HG02852 (cell line): ENCODE data around the gene DMRTC1B.
"Not testable (repeated sequence)": the region's sequence is repeated elsewhere in the genome, so short reads cannot be mapped to it uniquely, and the experiment has no call there.

Source experiments
- ATAC-seq: cut with Tn5 transposase; IDR thresholded peaks from one replicate; pipeline ENCODE4 v1.9.1; 2021; ENCODE audit warnings: mild to moderate bottlenecking, moderate library complexity; ENCODE audit not compliant: unreplicated experiment

DMRTC1B gene

GRCh38 chrX:72776653-72777466 lies at the start of gene DMRTC1B:
DMRTC1B (plus strand) TSS chrX:72776890; CDS start chrX:72845136, 68,246 bp downstream.
- ATAC-seq, result peak; percentile 80

- no peak for ATAC-seq
Observed at GRCh38 chrX:72727846-72728245, 48.8 kb upstream of the DMRTC1B start.

GRCh38 chrX:72733636-72734035 lies 43.1 kb upstream of the DMRTC1B start:
- ATAC-seq, result not testable (repeated sequence)

GRCh38 chrX:72735561-72735960 lies 41.1 kb upstream of the DMRTC1B start:
- no peak for ATAC-seq

GRCh38 chrX:72745546-72745945 lies 31.1 kb upstream of the DMRTC1B start:
- ATAC-seq, result not testable (repeated sequence)

- ATAC-seq, result not testable (repeated sequence)
Observed at GRCh38 chrX:72748545-72748944, 28.1 kb upstream of the DMRTC1B start.

GRCh38 chrX:72760454-72760853 lies 16.2 kb upstream of the DMRTC1B start:
- ATAC-seq, result not testable (repeated sequence)

GRCh38 chrX:72777467-72777790 lies 739 bp downstream of the DMRTC1B start:
- ATAC-seq, result peak; percentile 51

GRCh38 chrX:72778146-72778545 lies 1.5 kb downstream of the DMRTC1B start:
- not testable (repeated sequence) for ATAC-seq

- not testable (repeated sequence) for ATAC-seq
Observed at GRCh38 chrX:72782560-72782959, 5.9 kb downstream of the DMRTC1B start, which contains the start of gene FAM236B. FAM236B (minus strand) TSS chrX:72782660; CDS start chrX:72782560, 100 bp downstream.

- ATAC-seq, result not testable (repeated sequence)
Observed at GRCh38 chrX:72783365-72783936, 6.8 kb downstream of the DMRTC1B start.

GRCh38 chrX:72783964-72784363 lies 7.3 kb downstream of the DMRTC1B start:
- not testable (repeated sequence) for ATAC-seq

- not testable (repeated sequence) for ATAC-seq
Observed at GRCh38 chrX:72788142-72788541, 11.5 kb downstream of the DMRTC1B start.

- ATAC-seq, result not testable (repeated sequence)
Observed at GRCh38 chrX:72790390-72790789, 13.7 kb downstream of the DMRTC1B start.

- ATAC-seq, result not testable (repeated sequence)
Observed at GRCh38 chrX:72808110-72808509, 31.4 kb downstream of the DMRTC1B start, which contains the start of gene FAM236D. FAM236D (minus strand) TSS chrX:72808210; CDS start chrX:72808110, 100 bp downstream.

- ATAC-seq, result not testable (repeated sequence)
Observed at GRCh38 chrX:72830701-72831100, 54.0 kb downstream of the DMRTC1B start.

- not testable (repeated sequence) for ATAC-seq
Observed at GRCh38 chrX:72837532-72837931, 60.8 kb downstream of the DMRTC1B start.

GRCh38 chrX:72882898-72883297 lies 106.2 kb downstream of the DMRTC1B start:
- not testable (repeated sequence) for ATAC-seq

GRCh38 chrX:72889740-72890139 lies 113.0 kb downstream of the DMRTC1B start:
- ATAC-seq, result not testable (repeated sequence)
